ENCODE measurements around the gene ACBD6. TPM values are rescaled to one million over a fixed set of nuclear protein-coding genes. Genes with fewer than 3 reads are reported as not detected.

ACBD6 gene
- total and polyA plus RNA-seq, 10 of the 15 experiments (the other 5 are each of a cell fraction or from before 2014, with no cell fraction given) = 15.0 to 67.3 (median 55.0) TPM

GRCh38 chr1:180392427-180393145 is 109.8 kb downstream of the ACBD6 start:
- no peaks in the 10 kb centered on the region for H3K27me3 ChIP-seq (replicated peaks in 1 of 2; ENCODE audit: control insufficient read depth in 2 of 2, insufficient read depth in 2 of 2, low read length in 1 of 2)
- ChIA-PET POLR2A (no interaction called here), CTCF (interaction anchor here (1.0 to 1.4 kb wide), 3 partner anchors 12 to 140 kb away, joined by 3 to 4 read pairs (median 3); no protein-coding TSS in a partner anchor), SMC1A (ENCODE audit: uncharacterized antibody, unreplicated experiment) (no interaction called here), RAD21 (ENCODE audit: unreplicated experiment) (interaction anchor here (0.9 kb wide), 1 partner anchor 16 kb away, joined by 4 read pairs; no protein-coding TSS in a partner anchor)
- no peaks in the 10 kb centered on the region; a peak in 1 of 4 replicates for H3K36me3 ChIP-seq (ENCODE audit: control insufficient read depth in 2 of 2, insufficient read depth in 2 of 2, low read length in 1 of 2)
- intact Hi-C loops (cut with micrococcal nuclease; ENCODE audit: unreplicated experiment) = no loop called here
- H4K20me1 ChIP-seq (ENCODE audit: control insufficient read depth, insufficient read depth) = no peaks in the 10 kb centered on the region
- H3K4me2 ChIP-seq (ENCODE audit: control insufficient read depth, insufficient read depth) = no peak overlapping the region
- no peak for DNase-seq (ENCODE audit: low read depth, low spot score)
- no peak overlapping the region for H2AFZ ChIP-seq (ENCODE audit: control insufficient read depth, low read depth, low read length)
- H3K9me3 ChIP-seq (replicated peaks; ENCODE audit: control insufficient read depth, insufficient read depth, low read length) = peaks cover 2% of the 10 kb centered on the region
- H3K79me2 ChIP-seq (ENCODE audit: control insufficient read depth, insufficient read depth, low read length) = no peaks in the 10 kb centered on the region
- in situ Hi-C loops (cut with MboI) = no loop called here
- H3K4me3 ChIP-seq = no peak overlapping the region
- BruUV-seq (replicated peaks) = no TSS peak
- no peak overlapping the region for H3K9ac ChIP-seq (ENCODE audit: control insufficient read depth, insufficient read depth, low read length)
- TF ChIP-seq, protein P1, sequence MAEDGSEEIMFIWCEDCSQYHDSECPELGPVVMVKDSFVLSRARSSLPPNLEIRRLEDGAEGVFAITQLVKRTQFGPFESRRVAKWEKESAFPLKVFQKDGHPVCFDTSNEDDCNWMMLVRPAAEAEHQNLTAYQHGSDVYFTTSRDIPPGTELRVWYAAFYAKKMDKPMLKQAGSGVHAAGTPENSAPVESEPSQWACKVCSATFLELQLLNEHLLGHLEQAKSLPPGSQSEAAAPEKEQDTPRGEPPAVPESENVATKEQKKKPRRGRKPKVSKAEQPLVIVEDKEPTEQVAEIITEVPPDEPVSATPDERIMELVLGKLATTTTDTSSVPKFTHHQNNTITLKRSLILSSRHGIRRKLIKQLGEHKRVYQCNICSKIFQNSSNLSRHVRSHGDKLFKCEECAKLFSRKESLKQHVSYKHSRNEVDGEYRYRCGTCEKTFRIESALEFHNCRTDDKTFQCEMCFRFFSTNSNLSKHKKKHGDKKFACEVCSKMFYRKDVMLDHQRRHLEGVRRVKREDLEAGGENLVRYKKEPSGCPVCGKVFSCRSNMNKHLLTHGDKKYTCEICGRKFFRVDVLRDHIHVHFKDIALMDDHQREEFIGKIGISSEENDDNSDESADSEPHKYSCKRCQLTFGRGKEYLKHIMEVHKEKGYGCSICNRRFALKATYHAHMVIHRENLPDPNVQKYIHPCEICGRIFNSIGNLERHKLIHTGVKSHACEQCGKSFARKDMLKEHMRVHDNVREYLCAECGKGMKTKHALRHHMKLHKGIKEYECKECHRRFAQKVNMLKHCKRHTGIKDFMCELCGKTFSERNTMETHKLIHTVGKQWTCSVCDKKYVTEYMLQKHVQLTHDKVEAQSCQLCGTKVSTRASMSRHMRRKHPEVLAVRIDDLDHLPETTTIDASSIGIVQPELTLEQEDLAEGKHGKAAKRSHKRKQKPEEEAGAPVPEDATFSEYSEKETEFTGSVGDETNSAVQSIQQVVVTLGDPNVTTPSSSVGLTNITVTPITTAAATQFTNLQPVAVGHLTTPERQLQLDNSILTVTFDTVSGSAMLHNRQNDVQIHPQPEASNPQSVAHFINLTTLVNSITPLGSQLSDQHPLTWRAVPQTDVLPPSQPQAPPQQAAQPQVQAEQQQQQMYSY (CRISPR knock-in tag; IDR thresholded peaks at IDR 0.05) = no peak
- no peak for TF ChIP-seq SUZ12 (IDR thresholded peaks at IDR 0.05; ENCODE audit: unreplicated experiment)
- TF ChIP-seq IKZF1 (conservative IDR thresholded peaks at IDR 0.05) = no peak
- TF ChIP-seq ETV6 (conservative IDR thresholded peaks at IDR 0.05 in 1 of 2, IDR thresholded peaks at IDR 0.05 in 1 of 2; ENCODE audit: borderline replicate concordance in 1 of 2, low read depth in 1 of 2) = no peak
- no peak for TF ChIP-seq KLF5 (IDR thresholded peaks at IDR 0.05; ENCODE audit: partially characterized antibody)
- no peak overlapping the region for H3K27ac ChIP-seq (ENCODE audit: control insufficient read depth, insufficient read depth)
- FAIRE-seq = no peak
- ATAC-seq = no peak
- peaks cover 1% of the 10 kb centered on the region; the same call in 1 of the 2 replicates for H3K4me1 ChIP-seq (ENCODE audit: control insufficient read depth, insufficient read depth, low read length)
- WGBS (ENCODE audit: insufficient coverage, insufficient replicate concordance, low lambda C conversion rate, missing lambda C conversion rate) = 98% methylated on average over 7 of the region's 7 CpGs

Measured in GM12878 (cell line).